Liver (tissue), 3 donors: Measurements from ENCODE around the gene GHR.

ENCODE experiments used
- ATF3 ChIP-seq: IDR thresholded peaks from 2 replicates; pipeline ENCODE4 v1.6.1; 2016; ENCODE audit warnings: antibody characterized with exemption
- FOXA1 ChIP-seq: IDR thresholded peaks from 2 replicates; pipeline ENCODE4 v1.6.1; 2016; ENCODE audit warnings: antibody characterized with exemption
- FOXA2 ChIP-seq: IDR thresholded peaks from 2 replicates; pipeline ENCODE4 v1.6.1; 2016; ENCODE audit warnings: antibody characterized with exemption
- MAX ChIP-seq: IDR thresholded peaks from 2 replicates; pipeline ENCODE4 v1.6.1; 2016; ENCODE audit warnings: antibody characterized with exemption
- RAD21 ChIP-seq, 2 donors: IDR thresholded peaks; 2 replicates each; pipeline ENCODE4 v1.6.1; 2016; ENCODE audit warnings: antibody characterized with exemption in 2 of 2, mild to moderate bottlenecking in 2 of 2
- SP1 ChIP-seq: IDR thresholded peaks from 2 replicates; pipeline ENCODE4 v1.6.1; 2018; ENCODE audit warnings: antibody characterized with exemption, mild to moderate bottlenecking
- YY1 ChIP-seq: IDR thresholded peaks from 2 replicates; pipeline ENCODE4 v1.6.1; 2016; ENCODE audit warnings: antibody characterized with exemption, mild to moderate bottlenecking
- TF ChIP-seq, protein P1 (sequence below): fragments of 150-350 bp; IDR thresholded peaks from 2 replicates; pipeline ENCODE4 v1.5.1; 2017; ENCODE audit warnings: improper control_type of control experiment, low read depth, low read length; ENCODE audit not compliant: missing input control
- TF ChIP-seq, protein P2 (sequence below): IDR thresholded peaks from 2 replicates; pipeline ENCODE4 v1.6.1; 2016; ENCODE audit warnings: antibody characterized with exemption, mild to moderate bottlenecking
- donor health status: healthy.
- donor health status: healthy.

GRCh38 chr5:42634575-42634974 lies 211.3 kb downstream of the GHR start:
- TF ChIP-seq MAX (no peak), SP1 (no peak), RAD21 (IDR thresholded peaks at IDR 0.05) (no peak), FOXA1 (no peak), YY1 (no peak), FOXA2 (no peak), ATF3 (no peak)
- TF ChIP-seq, protein P1, sequence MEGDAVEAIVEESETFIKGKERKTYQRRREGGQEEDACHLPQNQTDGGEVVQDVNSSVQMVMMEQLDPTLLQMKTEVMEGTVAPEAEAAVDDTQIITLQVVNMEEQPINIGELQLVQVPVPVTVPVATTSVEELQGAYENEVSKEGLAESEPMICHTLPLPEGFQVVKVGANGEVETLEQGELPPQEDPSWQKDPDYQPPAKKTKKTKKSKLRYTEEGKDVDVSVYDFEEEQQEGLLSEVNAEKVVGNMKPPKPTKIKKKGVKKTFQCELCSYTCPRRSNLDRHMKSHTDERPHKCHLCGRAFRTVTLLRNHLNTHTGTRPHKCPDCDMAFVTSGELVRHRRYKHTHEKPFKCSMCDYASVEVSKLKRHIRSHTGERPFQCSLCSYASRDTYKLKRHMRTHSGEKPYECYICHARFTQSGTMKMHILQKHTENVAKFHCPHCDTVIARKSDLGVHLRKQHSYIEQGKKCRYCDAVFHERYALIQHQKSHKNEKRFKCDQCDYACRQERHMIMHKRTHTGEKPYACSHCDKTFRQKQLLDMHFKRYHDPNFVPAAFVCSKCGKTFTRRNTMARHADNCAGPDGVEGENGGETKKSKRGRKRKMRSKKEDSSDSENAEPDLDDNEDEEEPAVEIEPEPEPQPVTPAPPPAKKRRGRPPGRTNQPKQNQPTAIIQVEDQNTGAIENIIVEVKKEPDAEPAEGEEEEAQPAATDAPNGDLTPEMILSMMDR = no peak
- TF ChIP-seq, protein P2, sequence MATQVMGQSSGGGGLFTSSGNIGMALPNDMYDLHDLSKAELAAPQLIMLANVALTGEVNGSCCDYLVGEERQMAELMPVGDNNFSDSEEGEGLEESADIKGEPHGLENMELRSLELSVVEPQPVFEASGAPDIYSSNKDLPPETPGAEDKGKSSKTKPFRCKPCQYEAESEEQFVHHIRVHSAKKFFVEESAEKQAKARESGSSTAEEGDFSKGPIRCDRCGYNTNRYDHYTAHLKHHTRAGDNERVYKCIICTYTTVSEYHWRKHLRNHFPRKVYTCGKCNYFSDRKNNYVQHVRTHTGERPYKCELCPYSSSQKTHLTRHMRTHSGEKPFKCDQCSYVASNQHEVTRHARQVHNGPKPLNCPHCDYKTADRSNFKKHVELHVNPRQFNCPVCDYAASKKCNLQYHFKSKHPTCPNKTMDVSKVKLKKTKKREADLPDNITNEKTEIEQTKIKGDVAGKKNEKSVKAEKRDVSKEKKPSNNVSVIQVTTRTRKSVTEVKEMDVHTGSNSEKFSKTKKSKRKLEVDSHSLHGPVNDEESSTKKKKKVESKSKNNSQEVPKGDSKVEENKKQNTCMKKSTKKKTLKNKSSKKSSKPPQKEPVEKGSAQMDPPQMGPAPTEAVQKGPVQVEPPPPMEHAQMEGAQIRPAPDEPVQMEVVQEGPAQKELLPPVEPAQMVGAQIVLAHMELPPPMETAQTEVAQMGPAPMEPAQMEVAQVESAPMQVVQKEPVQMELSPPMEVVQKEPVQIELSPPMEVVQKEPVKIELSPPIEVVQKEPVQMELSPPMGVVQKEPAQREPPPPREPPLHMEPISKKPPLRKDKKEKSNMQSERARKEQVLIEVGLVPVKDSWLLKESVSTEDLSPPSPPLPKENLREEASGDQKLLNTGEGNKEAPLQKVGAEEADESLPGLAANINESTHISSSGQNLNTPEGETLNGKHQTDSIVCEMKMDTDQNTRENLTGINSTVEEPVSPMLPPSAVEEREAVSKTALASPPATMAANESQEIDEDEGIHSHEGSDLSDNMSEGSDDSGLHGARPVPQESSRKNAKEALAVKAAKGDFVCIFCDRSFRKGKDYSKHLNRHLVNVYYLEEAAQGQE = no peak
